NCI-H1930 (cell line): ENCODE measurements around the gene ARHGEF4.
"Not testable (repeated sequence)": the region's sequence is repeated elsewhere in the genome, so short reads cannot be mapped to it uniquely, and the experiment has no call there.

Source experiments
- DNase-seq, 2 experiments: peaks; one replicate each; lab custom pipeline; 2025; lab: John Stamatoyannopoulos, UW

The ARHGEF4 gene

DNA sequence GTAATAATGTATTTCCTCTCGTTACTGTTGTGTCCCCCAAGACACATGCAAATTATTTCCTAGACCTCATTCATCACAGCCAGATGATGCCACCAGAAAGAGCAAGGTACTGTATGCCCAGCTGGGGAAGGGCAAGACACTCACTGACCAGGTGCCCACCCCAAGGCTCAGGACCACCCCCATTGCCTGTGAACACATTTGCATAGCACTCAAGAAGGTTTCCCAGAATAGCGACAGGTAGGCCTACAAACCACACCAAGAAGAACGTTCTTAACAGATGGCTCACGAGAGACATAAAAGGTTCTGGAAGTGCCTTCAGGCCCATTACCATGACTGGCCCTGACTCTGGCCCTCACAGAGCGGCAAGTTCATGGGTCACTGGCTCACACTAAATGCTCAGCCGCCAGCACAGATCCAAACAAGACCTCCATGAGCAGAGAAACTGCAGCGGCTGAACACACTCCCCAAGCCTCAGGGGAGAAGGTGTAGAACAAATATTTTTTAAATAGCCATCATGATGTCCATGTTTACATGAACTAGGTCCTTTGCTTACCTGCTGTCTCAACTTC is 212.5 kb downstream of the ARHGEF4 start:
- no peak for DNase-seq

GRCh38 chr2:131050896-131051295 is 214.2 kb downstream of the ARHGEF4 start:
- no peak for DNase-seq

- no peak for DNase-seq
These were observed 216.1 kb downstream of the ARHGEF4 start for GRCh38 chr2:131052741-131053263.

- no peak for DNase-seq
These were observed 217.8 kb downstream of the ARHGEF4 start for GRCh38 chr2:131054488-131054887.

GRCh38 chr2:131055169-131056065 is 218.7 kb downstream of the ARHGEF4 start:
- no peak for DNase-seq

DNA sequence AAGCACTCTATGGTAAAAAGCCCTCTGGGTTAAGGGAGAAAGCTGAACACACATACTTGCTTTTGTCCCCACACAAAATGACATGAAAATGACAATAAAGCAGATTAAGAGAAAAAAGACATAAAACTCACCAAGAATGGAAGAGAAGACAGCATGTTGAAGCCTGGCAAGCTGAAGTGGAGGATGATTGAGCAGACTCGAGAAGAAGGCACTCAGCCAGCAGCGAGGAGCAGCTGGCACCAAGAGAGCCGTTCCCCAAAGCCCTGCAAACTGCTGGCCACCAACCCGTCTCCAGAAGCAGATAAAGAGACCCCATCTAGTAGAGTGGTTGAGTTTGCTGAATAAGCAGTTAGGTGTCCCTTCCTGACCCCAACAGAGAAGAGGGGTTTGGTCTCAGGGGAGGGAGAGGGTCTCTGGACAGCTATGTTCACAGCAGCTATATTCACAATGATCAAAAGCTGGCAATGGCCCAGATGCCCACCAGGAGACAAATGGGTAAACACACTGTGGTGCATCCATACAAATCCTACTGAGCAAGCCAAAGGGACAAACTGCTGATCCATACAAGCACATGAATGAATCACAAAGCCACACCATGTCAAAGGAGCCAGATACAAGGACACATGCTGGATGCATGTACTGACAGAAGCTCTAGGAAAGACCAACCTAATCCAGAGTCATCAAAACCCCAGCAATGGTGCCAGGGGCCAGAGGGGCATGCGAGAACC is 219.7 kb downstream of the ARHGEF4 start:
- DNase-seq, result no peak

- no peak for DNase-seq
These were observed 220.2 kb downstream of the ARHGEF4 start for GRCh38 chr2:131056932-131057287.

GRCh38 chr2:131058214-131058843 is 221.6 kb downstream of the ARHGEF4 start:
- DNase-seq, result no peak

DNA sequence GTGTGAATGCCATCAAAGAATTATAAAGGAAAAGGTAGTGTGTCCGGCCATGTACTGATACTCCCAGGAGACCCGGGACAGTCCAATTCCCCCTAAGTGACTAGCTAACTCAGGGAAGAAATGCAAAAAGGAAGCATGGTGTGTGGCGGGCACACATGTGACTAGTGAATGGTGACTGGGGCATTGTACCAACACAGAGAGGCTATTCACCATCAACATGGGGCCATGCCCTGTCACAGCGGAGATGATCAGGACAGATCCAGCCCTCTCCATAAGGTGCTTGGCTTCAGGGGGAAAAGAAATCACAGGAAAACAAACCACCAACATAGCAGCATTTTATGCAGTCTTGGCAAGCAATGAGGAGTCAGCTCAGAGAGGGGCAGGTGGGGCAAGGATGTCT is 222.2 kb downstream of the ARHGEF4 start:
- DNase-seq, result no peak

DNA sequence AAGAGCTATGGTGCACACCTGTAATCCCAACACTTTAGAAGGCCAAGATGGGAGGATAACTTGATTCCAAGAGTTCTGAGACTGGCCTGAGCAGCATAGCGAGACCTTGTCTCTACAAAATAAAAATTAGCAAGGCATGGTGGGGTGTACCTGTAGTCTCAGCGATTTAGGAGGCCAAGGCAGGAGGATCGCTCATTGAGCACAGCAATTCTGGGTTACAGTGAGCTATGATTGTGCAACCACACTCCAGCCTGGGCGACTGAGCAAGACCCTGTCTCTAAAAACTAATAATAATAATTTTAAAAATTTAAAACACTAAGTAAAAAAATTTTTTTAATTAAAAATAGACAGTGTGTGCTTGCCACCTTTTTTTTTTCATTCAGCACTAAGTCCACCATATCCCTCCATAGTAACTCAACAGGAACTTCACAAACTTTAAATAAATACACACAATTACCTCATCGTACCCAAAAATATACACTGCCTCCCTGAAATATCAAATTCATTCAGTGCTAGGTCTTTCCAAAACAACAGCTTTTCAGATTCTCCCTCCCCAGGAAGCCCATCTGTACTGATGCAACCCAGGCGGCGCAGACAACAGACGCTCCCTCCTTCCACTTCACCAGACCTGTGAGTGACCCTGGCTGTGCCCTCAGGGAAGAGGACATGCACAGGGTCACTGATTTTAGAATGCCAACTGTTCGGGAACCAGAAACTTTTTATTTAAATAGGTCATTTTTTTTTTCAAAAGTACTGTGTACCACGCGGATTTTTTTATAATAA is 227.0 kb downstream of the ARHGEF4 start:
- DNase-seq, result no peak

DNA sequence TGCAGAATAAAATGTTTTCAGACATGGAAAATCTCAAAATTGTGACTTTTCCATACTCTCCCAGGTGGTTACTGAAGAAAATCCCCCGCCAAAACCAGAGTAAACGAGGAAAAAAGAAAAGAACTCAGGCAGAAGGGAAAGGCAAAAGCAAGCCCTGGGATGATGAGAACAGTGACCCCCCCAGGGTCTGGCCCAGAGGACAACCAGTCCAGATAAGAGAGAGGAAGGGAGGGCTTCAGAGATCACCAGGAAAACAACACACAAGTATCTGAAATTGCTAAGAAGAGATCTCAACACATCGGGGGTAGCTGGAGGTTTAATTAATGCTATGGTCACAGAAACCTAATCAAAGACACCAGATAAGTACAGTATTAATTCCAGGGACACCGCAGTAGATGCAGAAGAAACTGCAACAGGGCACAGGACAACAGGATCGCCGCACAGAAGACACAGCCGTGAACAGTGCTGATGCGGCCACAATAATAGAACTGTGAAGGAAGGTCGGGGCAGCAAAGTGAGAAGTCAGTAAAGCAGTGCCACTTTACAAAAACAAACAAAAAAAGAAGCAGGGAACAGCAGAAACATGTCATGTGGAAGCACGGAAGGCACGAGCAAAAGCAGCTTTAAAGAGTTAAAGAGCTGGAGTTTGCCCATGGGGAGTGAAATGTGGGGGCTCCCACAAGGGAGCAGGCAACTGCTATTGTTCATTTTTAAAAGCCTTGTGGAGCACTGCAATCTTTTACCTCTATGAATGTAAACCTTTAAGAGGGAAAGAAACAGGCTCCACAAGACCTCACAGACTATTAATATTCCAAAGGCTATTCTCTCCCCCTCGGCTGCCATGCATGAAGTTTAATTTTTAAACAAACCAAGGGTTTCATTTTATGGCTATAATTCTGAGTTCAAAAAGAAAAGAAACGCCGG is 228.1 kb downstream of the ARHGEF4 start:
- no peak for DNase-seq

GRCh38 chr2:131067465-131068125 is 230.9 kb downstream of the ARHGEF4 start:
- DNase-seq, result no peak

GRCh38 chr2:131068172-131068571 is 231.5 kb downstream of the ARHGEF4 start:
- DNase-seq, result not testable (repeated sequence)

DNA sequence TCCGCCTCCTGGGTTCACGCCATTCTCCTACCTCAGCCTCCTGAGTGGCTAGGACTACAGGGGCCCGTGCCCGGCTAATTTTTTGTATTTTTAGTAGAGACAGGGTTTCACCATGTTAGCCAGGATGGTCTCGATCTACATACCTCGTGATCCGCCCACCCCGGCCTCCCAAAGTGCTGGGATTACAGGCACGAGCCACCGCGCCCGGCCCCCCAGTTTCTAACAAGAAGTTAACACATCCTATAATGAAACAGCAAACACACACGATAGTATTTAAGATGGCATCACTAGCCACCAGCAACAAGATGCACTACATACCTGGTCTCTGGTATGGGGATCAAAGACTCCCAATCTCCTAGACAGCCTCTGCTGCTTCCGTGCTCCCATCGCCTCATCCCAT is 238.9 kb downstream of the ARHGEF4 start:
- not testable (repeated sequence) for DNase-seq

DNA sequence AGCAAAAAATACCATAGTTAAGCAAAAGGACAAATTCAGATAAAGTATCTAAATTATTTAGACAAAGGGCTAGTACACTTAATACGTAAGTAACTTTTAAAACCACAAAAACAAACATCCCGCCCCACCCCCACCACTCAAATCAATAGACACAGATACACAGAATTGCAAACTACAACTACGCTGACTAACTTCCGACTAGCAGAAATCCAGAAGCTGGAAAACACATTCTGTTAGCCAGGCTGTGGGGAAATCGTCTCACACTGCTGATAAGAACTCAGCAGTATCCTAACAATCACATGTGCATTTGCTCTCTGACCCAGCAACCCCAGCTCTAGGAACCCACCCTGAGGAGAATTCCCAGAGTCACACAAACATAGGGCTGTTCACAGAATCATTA is 240.0 kb downstream of the ARHGEF4 start:
- DNase-seq, result no peak

GRCh38 chr2:131077182-131077846 is 240.6 kb downstream of the ARHGEF4 start:
- DNase-seq, result no peak

DNA sequence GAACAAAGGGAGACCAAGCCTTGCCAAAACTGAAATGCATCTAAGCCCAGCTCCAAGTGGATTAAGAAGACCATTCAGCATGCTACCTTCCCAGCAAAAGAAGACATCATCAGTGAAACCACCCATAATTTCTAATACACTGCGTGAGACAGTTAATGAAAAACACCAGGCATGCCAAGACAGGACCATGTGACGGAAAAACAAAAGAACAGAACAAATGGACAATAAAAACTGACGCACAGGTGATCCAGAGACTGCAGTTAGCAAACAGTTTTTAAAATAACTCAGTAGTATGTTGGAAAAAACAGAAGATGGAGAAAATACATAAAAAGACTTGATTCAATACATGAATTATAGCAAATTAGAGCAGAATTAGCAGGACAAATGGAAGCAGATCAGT is 241.3 kb downstream of the ARHGEF4 start:
- DNase-seq, result no peak

DNA sequence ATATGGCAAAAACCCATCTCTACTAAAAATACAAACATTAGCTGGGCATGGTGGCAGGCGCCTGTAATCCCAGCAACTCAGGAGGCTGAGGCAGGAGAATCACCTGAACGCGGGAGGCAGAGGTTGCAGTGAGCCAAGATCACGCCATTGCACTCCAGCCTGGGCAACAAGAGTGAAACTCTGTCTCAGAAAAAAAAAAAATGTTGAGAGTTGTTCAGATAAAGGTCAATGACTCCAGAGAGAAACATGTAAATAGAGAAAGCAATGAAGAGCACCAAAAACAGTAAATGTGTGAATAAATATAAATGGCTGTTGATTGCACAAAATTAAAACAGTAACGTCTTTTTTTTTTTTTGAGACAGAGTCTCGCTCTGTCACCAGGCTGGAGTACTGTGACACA is 243.2 kb downstream of the ARHGEF4 start:
- not testable (repeated sequence) for DNase-seq

DNA sequence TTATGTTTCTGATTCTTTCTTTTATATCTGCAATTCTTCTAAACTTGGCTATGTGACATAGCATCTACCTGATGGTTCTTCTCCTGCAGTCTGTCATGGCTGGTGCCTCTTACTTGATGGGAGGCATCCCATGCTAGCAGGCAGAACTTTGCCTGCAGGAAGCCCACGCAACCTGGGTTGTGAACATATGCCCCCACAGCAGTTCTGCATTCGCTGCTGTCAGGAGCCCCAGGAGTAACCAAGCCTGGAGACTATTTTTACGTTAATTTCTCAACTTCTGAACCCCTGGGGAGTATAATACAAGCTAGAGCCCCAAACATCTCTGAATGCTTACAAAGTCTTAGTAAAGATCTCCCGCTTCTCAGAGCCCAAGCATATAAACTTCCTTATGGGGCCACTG is 244.5 kb downstream of the ARHGEF4 start:
- DNase-seq, result no peak
